Measurements from ENCODE around the gene GNAL.
A peak's percentile ranks its signal among the peaks of the same experiment; 100 is the strongest.

Gene GNAL

DNA sequence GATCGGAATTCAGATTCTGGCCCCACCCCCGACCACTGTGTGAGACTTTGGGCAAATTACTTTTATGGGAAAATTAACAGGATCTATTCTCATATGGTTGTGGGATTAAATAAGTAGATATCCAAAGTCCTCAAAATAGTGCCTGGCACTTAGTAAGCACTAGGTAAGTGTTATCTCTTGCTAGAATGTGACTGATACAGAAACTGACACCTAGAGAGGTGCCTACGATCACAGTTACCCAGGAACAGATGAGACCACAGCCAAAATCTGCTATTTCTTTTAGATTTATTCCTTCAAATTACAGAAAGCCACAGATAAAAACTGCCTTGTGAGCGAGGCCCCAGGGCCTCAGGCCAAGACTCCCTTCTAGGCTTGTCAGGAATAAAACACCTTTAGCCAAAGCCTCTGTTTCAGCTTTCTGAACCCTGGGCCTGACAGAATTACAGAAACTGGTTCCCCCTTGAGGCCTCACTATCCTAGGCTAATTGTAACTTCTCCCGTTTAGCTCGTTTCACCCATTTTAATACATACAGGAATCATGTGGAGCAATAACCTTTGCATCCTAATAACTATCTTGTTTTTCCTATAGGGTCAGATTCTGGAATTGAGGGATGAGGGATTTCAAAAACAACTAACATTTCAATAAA is 139.8 kb downstream of the GNAL start:
- H3K4me3 ChIP-seq (ENCODE audit: low read depth, low read length), result no peak overlapping the region
- CTCF ChIA-PET, result interaction anchor here (0.6 to 1.0 kb wide), 3 partner anchors 96 to 419 kb away, joined by 4 to 6 read pairs (median 5); no protein-coding TSS in a partner anchor

DNA sequence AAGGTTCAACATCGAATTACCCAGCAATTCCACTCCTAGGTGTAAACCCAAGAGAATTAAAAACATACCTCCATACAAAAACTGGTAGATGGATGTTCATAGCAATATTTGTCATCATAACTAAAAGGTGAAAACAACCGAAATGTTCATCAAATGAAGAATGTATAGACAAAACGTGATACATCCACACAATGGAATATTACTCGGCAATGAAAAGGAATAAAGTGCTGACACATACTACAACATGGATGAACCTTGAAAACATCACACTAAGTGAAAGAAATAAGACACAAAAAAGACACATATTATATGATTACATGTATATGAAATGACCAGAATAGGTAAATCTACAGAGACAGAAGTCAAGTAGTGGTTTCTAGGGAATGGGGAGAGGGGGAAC is 141.5 kb downstream of the GNAL start:
- POLR2A ChIA-PET, result no interaction called here
- TF ChIP-seq ZNF146 (tag by site-specific recombination; IDR thresholded peaks at IDR 0.05) (peak; percentile 90), ZNF76 (tag by site-specific recombination; IDR thresholded peaks at IDR 0.05; ENCODE audit: borderline replicate concordance, low read depth) (no peak), ZNF777 (tag by site-specific recombination; IDR thresholded peaks at IDR 0.05; ENCODE audit: borderline replicate concordance) (no peak), ZNF623 (tag by site-specific recombination; IDR thresholded peaks at IDR 0.05) (no peak), ZNF514 (tag by site-specific recombination; IDR thresholded peaks at IDR 0.05) (no peak), ZNF140 (tag by site-specific recombination; IDR thresholded peaks at IDR 0.05) (peak; percentile 17; the same call in 1 of the 2 replicates), GLI2 (tag by site-specific recombination; IDR thresholded peaks at IDR 0.05; ENCODE audit: borderline replicate concordance, low read depth) (no peak), ZNF404 (tag by site-specific recombination; IDR thresholded peaks at IDR 0.05) (no peak)
- TF ChIP-seq, protein P1, sequence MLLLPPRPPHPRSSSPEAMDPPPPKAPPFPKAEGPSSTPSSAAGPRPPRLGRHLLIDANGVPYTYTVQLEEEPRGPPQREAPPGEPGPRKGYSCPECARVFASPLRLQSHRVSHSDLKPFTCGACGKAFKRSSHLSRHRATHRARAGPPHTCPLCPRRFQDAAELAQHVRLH (tag by site-specific recombination; IDR thresholded peaks at IDR 0.05), result peak; percentile 42; the same call in 1 of the 2 replicates
- TF ChIP-seq, protein P2, sequence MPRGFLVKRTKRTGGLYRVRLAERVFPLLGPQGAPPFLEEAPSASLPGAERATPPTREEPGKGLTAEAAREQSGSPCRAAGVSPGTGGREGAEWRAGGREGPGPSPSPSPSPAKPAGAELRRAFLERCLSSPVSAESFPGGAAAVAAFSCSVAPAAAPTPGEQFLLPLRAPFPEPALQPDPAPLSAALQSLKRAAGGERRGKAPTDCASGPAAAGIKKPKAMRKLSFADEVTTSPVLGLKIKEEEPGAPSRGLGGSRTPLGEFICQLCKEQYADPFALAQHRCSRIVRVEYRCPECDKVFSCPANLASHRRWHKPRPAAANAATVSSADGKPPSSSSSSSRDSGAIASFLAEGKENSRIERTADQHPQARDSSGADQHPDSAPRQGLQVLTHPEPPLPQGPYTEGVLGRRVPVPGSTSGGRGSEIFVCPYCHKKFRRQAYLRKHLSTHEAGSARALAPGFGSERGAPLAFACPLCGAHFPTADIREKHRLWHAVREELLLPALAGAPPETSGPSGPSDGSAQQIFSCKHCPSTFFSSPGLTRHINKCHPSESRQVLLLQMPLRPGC (tag by site-specific recombination; IDR thresholded peaks at IDR 0.05), result no peak
- TF ChIP-seq, protein P3, sequence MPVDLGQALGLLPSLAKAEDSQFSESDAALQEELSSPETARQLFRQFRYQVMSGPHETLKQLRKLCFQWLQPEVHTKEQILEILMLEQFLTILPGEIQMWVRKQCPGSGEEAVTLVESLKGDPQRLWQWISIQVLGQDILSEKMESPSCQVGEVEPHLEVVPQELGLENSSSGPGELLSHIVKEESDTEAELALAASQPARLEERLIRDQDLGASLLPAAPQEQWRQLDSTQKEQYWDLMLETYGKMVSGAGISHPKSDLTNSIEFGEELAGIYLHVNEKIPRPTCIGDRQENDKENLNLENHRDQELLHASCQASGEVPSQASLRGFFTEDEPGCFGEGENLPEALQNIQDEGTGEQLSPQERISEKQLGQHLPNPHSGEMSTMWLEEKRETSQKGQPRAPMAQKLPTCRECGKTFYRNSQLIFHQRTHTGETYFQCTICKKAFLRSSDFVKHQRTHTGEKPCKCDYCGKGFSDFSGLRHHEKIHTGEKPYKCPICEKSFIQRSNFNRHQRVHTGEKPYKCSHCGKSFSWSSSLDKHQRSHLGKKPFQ (tag by site-specific recombination; IDR thresholded peaks at IDR 0.05), result no peak
- TF ChIP-seq, protein P4, sequence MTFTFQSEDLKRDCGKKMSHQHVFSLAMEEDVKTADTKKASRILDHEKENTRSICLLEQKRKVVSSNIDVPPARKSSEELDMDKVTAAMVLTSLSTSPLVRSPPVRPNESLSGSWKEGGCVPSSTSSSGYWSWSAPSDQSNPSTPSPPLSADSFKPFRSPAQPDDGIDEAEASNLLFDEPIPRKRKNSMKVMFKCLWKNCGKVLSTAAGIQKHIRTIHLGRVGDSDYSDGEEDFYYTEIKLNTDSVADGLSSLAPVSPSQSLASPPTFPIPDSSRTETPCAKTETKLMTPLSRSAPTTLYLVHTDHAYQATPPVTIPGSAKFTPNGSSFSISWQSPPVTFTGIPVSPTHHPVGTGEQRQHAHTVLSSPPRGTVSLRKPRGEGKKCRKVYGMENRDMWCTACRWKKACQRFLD (tag by site-specific recombination; IDR thresholded peaks at IDR 0.05), result no peak
- TF ChIP-seq, protein P5, sequence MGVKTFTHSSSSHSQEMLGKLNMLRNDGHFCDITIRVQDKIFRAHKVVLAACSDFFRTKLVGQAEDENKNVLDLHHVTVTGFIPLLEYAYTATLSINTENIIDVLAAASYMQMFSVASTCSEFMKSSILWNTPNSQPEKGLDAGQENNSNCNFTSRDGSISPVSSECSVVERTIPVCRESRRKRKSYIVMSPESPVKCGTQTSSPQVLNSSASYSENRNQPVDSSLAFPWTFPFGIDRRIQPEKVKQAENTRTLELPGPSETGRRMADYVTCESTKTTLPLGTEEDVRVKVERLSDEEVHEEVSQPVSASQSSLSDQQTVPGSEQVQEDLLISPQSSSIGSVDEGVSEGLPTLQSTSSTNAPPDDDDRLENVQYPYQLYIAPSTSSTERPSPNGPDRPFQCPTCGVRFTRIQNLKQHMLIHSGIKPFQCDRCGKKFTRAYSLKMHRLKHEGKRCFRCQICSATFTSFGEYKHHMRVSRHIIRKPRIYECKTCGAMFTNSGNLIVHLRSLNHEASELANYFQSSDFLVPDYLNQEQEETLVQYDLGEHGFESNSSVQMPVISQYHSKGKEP (tag by site-specific recombination; IDR thresholded peaks at IDR 0.05), result no peak
- no peaks in the 10 kb centered on the region for H3K36me3 ChIP-seq (ENCODE audit: control insufficient read depth in 2 of 2, insufficient read depth in 1 of 2, low read length in 2 of 2)
- no peak overlapping the region for H3K4me3 ChIP-seq (ENCODE audit: low read depth, low read length)
- no peaks in the 10 kb centered on the region for H3K4me1 ChIP-seq (ENCODE audit: control insufficient read depth, insufficient read depth, low read length)
- no peaks in the 10 kb centered on the region for H3K9me3 ChIP-seq (ENCODE audit: control insufficient read depth, insufficient read depth, low read depth, low read length)
- CTCF ChIA-PET, result no interaction called here
- H3K27ac ChIP-seq (ENCODE audit: extremely low read depth, low read depth, low read length), result no peak overlapping the region

More for the DNA sequence above, 139.8 kb downstream of the GNAL start:
- Histone ChIP-seq H3K4me1 (ENCODE audit: control insufficient read depth, insufficient read depth, low read length) (no peaks in the 10 kb centered on the region), H3K27ac (ENCODE audit: extremely low read depth, low read depth, low read length) (no peak overlapping the region), H3K36me3 (ENCODE audit: control insufficient read depth in 2 of 2, insufficient read depth in 1 of 2, low read length in 2 of 2) (no peaks in the 10 kb centered on the region), H3K9me3 (ENCODE audit: control insufficient read depth, insufficient read depth, low read depth, low read length) (no peaks in the 10 kb centered on the region)
- POLR2A ChIA-PET, result no interaction called here
- no peak for TF ChIP-seq REPIN1 (tag by site-specific recombination; IDR thresholded peaks at IDR 0.05; ENCODE audit: low read depth)
- no peak for TF ChIP-seq ZNF146 (tag by site-specific recombination; IDR thresholded peaks at IDR 0.05)
- TF ChIP-seq ZNF354C (tag by site-specific recombination; IDR thresholded peaks at IDR 0.05; ENCODE audit: borderline replicate concordance, low read depth), result no peak
- no peak for TF ChIP-seq ZBTB7A (tag by site-specific recombination; IDR thresholded peaks at IDR 0.05; ENCODE audit: low read depth)
- TF ChIP-seq ZNF426 (tag by site-specific recombination; IDR thresholded peaks at IDR 0.05), result no peak
- TF ChIP-seq, protein P6, sequence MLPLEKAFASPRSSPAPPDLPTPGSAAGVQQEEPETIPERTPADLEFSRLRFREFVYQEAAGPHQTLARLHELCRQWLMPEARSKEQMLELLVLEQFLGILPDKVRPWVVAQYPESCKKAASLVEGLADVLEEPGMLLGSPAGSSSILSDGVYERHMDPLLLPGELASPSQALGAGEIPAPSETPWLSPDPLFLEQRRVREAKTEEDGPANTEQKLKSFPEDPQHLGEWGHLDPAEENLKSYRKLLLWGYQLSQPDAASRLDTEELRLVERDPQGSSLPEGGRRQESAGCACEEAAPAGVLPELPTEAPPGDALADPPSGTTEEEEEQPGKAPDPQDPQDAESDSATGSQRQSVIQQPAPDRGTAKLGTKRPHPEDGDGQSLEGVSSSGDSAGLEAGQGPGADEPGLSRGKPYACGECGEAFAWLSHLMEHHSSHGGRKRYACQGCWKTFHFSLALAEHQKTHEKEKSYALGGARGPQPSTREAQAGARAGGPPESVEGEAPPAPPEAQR (tag by site-specific recombination; IDR thresholded peaks at IDR 0.05), result no peak
- TF ChIP-seq MEIS1 (CRISPR knock-in tag; IDR thresholded peaks at IDR 0.05; ENCODE audit: borderline replicate concordance), result no peak
- TF ChIP-seq, protein P7, sequence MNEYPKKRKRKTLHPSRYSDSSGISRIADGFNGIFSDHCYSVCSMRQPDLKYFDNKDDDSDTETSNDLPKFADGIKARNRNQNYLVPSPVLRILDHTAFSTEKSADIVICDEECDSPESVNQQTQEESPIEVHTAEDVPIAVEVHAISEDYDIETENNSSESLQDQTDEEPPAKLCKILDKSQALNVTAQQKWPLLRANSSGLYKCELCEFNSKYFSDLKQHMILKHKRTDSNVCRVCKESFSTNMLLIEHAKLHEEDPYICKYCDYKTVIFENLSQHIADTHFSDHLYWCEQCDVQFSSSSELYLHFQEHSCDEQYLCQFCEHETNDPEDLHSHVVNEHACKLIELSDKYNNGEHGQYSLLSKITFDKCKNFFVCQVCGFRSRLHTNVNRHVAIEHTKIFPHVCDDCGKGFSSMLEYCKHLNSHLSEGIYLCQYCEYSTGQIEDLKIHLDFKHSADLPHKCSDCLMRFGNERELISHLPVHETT (tag by site-specific recombination; IDR thresholded peaks at IDR 0.05), result no peak
- no peak for TF ChIP-seq OVOL3 (tag by site-specific recombination; IDR thresholded peaks at IDR 0.05)
- no peak for TF ChIP-seq ZSCAN16 (tag by site-specific recombination; IDR thresholded peaks at IDR 0.05)
- TF ChIP-seq ZNF776 (tag by site-specific recombination; IDR thresholded peaks at IDR 0.05; ENCODE audit: borderline replicate concordance), result no peak

Measured in HEK293 (cell line).